ENCODE data around the gene ZC2HC1B.

Gene ZC2HC1B

DNA sequence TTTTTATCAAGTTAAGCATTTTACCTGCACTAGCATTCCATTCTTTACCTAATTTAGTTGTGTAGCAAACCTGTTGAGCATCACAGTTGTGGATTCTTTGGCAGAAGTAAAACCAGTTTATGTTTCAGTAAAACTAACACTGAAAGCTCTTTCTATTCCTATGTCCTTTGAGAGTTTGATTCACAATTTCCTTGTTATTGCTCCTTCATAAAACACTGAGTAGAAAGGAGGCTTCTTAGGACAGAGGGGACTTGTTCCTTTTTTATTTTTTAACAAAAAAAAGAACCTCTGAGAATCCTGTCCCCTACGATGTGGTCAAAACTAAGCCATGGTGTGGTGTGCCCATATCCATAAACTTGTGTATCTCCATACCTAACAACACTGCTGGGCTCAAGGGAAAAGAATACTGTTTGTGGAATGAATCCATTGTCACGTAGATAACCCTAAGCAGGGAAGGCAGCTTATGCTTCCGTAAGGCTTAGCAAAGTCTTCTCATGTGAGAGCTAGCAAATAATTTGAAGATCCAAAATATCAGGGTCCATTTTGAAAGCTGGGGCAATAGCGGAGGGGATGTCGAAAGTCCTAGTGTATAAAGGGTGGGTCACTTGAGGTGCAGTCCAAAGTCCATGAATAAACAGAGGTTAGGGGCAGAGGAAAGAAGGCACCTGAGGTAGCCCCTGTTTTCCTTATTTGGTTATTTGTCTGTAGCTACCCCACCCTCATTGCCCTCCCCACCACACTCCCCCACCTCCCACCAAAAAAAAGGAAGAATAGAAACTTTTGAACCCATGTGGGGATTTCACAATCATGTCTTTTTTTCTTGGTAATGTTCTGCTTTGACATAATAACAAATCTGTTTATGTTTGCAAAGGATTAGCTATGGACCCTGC, 72.7 kb downstream of the ZC2HC1B start:
- H3K4me3 ChIP-seq (ENCODE audit: low read length), result no peak overlapping the region
- no peak for DNase-seq (ENCODE audit: low read depth)
- TF ChIP-seq, protein P1, sequence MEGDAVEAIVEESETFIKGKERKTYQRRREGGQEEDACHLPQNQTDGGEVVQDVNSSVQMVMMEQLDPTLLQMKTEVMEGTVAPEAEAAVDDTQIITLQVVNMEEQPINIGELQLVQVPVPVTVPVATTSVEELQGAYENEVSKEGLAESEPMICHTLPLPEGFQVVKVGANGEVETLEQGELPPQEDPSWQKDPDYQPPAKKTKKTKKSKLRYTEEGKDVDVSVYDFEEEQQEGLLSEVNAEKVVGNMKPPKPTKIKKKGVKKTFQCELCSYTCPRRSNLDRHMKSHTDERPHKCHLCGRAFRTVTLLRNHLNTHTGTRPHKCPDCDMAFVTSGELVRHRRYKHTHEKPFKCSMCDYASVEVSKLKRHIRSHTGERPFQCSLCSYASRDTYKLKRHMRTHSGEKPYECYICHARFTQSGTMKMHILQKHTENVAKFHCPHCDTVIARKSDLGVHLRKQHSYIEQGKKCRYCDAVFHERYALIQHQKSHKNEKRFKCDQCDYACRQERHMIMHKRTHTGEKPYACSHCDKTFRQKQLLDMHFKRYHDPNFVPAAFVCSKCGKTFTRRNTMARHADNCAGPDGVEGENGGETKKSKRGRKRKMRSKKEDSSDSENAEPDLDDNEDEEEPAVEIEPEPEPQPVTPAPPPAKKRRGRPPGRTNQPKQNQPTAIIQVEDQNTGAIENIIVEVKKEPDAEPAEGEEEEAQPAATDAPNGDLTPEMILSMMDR (conservative IDR thresholded peaks at IDR 0.05; ENCODE audit: low read depth, low read length), result no peak

DNA sequence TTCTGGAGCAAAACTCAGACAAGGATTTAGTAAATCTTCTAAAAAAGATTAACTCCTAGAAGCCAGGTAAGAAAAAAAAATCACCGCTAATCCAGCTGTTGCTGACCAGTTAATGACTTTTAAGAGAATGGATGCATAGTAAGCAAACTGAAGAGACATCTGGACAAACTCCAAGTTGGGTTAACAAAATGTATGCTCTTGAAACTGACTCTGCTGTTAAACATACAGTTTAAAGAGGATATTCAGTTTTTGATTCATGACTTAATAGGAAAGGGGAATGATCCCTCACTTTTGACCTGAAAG, 73.3 kb downstream of the ZC2HC1B start:
- H3K4me3 ChIP-seq (ENCODE audit: low read length), result no peak overlapping the region
- DNase-seq (ENCODE audit: low read depth), result no peak
- TF ChIP-seq, protein P1 (conservative IDR thresholded peaks at IDR 0.05; ENCODE audit: low read depth, low read length), result no peak

DNA sequence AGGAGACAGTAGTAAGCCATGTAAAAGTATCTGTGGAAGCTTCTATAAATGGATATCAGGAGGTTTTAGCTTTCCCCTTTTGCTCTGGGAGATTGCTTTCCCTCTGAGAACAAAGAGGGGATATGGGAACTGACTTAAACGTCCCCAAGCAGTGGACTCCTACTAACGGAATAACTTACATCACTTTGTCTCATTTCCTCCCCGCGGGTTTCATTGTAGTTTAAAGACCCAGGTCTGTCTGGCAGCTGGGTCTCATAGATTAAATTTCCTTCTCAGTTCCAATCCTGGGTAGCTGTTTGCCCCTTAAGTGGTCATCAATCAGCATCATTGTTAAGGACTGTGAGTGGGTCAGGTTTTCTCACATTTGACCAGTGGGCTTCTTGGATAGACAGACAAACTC, 75.1 kb downstream of the ZC2HC1B start:
- TF ChIP-seq, protein P1 (conservative IDR thresholded peaks at IDR 0.05; ENCODE audit: low read depth, low read length), result no peak
- H3K4me3 ChIP-seq (ENCODE audit: low read length), result no peak overlapping the region

DNA sequence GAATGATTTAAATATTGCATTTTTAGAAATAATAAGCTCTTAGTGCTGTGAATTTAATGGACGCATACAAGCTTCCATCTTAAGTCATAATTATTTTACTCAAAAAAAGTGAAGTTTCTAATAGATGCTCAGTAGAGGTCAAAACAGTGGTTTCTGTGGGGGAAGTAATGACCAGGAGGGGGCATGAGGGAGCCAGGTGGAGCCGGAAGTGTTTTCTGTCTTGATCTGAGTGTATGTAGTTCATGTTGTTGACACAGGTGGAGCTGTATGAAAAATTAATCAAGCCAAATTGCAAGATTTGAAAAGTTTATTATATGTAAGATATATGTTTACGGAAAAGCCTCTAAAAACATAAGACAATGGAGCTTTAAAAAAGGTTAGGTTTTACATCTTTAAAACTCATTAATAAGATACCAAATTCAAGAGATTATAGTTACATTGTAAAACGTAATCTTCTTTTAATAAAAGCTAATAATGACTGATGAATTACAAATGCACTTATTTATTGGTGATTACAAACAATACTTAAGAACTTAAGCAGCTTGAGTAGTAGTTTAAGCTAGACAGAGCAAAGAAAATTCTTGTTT, 75.8 kb downstream of the ZC2HC1B start:
- no peak for DNase-seq (ENCODE audit: low read depth)
- TF ChIP-seq, protein P1 (conservative IDR thresholded peaks at IDR 0.05; ENCODE audit: low read depth, low read length), result peak; percentile 95
- H3K4me3 ChIP-seq (ENCODE audit: low read length), result no peak overlapping the region

More for the DNA sequence above, 75.1 kb downstream of the ZC2HC1B start:
- no peak for DNase-seq (ENCODE audit: low read depth)

DNA sequence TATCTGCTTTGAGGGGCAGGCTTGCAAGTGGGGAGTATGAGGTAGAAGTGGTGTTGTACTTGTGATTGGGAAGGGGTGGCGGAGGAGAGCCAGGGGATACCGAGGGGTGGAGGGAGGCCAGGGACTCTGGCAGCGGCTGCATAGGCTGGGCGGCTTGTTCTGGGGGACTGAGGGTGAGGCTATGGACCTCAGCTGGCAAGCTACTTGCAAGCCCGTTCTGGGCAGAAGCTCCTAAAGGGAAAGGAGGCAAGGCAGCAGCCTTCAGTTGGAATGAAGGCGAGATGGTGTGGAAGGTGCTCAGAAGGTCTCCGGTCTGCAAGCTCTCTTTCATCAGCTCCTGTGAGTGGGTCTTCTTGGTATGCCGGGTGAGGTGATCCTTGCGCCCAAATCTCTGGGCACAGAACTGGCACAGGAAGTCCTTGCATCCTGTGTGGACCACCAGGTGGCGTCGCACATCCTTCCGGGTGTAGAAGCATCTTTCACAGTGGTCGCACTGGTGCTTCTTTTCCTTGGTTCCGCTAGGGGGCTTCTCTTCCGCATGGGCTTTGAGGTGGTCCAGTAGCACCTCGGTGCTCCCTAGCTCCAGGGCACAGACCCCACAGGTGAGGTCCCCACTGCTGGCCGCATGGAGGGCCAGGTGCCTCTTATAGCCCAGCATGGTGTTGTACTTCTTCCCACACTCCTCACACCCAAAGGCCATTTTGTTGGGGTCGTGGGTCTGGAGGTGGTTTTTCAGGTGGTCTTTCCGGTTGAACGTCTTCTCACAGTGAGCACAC, 77.8 kb downstream of the ZC2HC1B start:
- DNase-seq (ENCODE audit: low read depth), result no peak
- no peak overlapping the region for H3K4me3 ChIP-seq (ENCODE audit: low read length)
- TF ChIP-seq, protein P1 (conservative IDR thresholded peaks at IDR 0.05; ENCODE audit: low read depth, low read length), result peak; percentile 83

DNA sequence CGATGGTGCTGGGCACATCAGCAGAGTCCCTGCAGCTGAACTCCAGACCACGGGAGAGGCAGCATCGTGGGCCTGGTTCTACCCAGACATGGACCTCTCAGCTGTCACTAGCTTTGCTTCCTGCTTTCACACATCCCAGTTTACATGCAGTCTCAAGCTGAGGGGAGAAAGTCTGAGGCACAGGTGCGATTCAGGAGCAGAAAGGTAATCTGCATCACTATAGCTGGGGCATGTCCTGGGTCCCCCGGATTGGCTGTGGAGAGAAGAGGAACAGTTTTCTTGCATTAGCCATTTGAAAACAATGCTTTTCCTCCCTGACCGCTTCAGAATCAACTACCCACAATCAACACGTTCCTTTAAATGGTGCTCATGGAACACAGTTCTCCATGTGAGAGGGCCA, 83.9 kb downstream of the ZC2HC1B start:
- no peak for DNase-seq (ENCODE audit: low read depth)
- no peak overlapping the region for H3K4me3 ChIP-seq (ENCODE audit: low read length)
- TF ChIP-seq, protein P1 (conservative IDR thresholded peaks at IDR 0.05; ENCODE audit: low read depth, low read length), result no peak

All from retinal pigment epithelial cell (primary cell).